ENCODE results near the gene GRK5.
A peak's percentile ranks its signal among the peaks of the same experiment; 100 is the strongest.

The GRK5 gene

DNA sequence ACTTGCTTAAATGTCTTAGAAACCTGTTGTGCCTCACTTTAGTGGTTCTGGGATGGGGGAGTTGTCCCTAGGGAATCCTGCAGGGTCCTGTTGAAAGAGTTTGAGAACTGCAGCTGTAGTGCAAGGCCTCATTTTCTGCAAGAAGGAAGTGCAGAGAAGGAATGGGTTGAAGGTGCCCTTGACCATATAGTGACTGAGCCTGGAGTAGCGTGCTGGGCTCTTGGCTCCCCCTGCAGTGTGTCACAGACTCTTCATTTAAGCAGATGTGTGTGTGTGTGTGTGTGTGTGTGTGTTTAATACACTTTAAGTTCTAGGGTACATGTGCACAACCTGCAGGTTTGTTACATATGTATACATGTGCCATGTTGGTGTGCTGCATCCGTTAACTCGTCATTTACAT lies 92.2 kb downstream of the GRK5 start:
- peak; percentile 45 for DNase-seq
- Histone ChIP-seq H3K36me3 (replicated peaks; ENCODE audit: insufficient read depth, low read length) (no peaks in the 10 kb centered on the region), H3K4me2 (ENCODE audit: low read depth, low read length) (no peak overlapping the region), H3F3A (ENCODE audit: insufficient read depth, low read length) (no peaks in the 10 kb centered on the region), H2AFZ (ENCODE audit: low read length) (no peak overlapping the region), H3K79me2 (ENCODE audit: low read length) (no peaks in the 10 kb centered on the region), H3K9me2 (replicated peaks; ENCODE audit: insufficient read depth, low read length) (no peaks in the 10 kb centered on the region), H3K27ac (ENCODE audit: low read length) (no peak overlapping the region), H3K4me1 (ENCODE audit: low read length) (peaks cover 6% of the 10 kb centered on the region), H3K27me3 (replicated peaks; ENCODE audit: insufficient read depth, low read length) (no peaks in the 10 kb centered on the region), H4K20me1 (ENCODE audit: insufficient read depth, low read length) (no peaks in the 10 kb centered on the region), H3K9ac (ENCODE audit: low read length) (no peak overlapping the region), H3K9me3 (replicated peaks; ENCODE audit: insufficient read depth, low read length) (no peaks in the 10 kb centered on the region), H3K4me3 (ENCODE audit: low read length) (no peak overlapping the region)
- TF ChIP-seq EZH2phosphoT487 (IDR thresholded peaks at IDR 0.05; ENCODE audit: low read length), result no peak
- TF ChIP-seq, protein P1, sequence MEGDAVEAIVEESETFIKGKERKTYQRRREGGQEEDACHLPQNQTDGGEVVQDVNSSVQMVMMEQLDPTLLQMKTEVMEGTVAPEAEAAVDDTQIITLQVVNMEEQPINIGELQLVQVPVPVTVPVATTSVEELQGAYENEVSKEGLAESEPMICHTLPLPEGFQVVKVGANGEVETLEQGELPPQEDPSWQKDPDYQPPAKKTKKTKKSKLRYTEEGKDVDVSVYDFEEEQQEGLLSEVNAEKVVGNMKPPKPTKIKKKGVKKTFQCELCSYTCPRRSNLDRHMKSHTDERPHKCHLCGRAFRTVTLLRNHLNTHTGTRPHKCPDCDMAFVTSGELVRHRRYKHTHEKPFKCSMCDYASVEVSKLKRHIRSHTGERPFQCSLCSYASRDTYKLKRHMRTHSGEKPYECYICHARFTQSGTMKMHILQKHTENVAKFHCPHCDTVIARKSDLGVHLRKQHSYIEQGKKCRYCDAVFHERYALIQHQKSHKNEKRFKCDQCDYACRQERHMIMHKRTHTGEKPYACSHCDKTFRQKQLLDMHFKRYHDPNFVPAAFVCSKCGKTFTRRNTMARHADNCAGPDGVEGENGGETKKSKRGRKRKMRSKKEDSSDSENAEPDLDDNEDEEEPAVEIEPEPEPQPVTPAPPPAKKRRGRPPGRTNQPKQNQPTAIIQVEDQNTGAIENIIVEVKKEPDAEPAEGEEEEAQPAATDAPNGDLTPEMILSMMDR (IDR thresholded peaks at IDR 0.05; ENCODE audit: low read length), result peak; percentile 25

DNA sequence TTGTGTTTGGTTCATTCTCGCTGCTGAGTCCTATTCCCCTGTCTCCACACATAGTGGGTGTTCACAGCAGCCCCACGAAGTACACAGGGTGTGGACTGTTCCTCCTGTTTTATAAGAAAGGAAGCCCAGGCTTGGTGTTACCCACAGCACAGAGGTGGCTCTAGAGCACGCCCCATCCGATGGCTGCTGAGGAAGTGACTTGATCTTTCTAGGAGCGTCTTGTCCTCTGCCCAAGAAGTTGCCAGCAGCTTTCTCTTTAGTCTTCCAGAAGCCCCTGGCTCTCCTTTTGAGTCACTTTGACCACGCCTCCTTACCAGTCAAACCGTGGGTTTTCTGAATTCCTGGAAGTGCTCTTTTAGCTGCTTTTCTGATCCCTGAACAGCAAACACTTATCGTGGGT lies 94.0 kb downstream of the GRK5 start:
- no peak overlapping the region for H3K4me2 ChIP-seq (ENCODE audit: low read depth, low read length)
- H2AFZ ChIP-seq (ENCODE audit: low read length), result no peak overlapping the region

DNA sequence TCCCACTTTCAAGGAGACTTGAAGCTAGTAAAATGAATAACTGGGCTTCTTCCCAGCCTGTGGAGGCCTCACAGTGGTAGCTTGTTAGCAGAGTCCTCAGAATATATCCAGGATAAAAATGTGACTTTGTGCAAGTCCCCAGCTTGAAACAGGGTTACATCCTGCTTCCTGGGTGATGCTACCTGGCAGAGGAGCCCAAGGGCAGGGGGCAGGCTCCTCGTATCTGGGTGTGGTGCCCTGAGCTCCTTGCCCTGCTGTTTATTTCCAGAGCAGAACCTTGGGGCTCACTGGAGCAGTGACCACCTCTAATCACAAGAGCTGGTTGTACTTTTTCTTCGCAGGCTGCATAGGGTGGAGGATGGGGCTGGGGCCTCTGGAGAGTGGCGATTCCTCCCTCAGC lies 94.8 kb downstream of the GRK5 start:
- Histone ChIP-seq H3F3A (ENCODE audit: insufficient read depth, low read length) (peaks cover 20% of the 10 kb centered on the region), H3K27ac (ENCODE audit: low read length) (no peak overlapping the region), H3K4me3 (ENCODE audit: low read length) (no peak overlapping the region), H4K20me1 (ENCODE audit: insufficient read depth, low read length) (no peaks in the 10 kb centered on the region), H3K27me3 (replicated peaks; ENCODE audit: insufficient read depth, low read length) (no peaks in the 10 kb centered on the region), H3K4me1 (ENCODE audit: low read length) (peaks cover 21% of the 10 kb centered on the region), H3K36me3 (replicated peaks; ENCODE audit: insufficient read depth, low read length) (no peaks in the 10 kb centered on the region), H3K9ac (ENCODE audit: low read length) (no peak overlapping the region), H3K4me2 (ENCODE audit: low read depth, low read length) (no peak overlapping the region), H3K79me2 (ENCODE audit: low read length) (peaks cover 11% of the 10 kb centered on the region), H3K9me2 (replicated peaks; ENCODE audit: insufficient read depth, low read length) (no peaks in the 10 kb centered on the region), H3K9me3 (replicated peaks; ENCODE audit: insufficient read depth, low read length) (no peaks in the 10 kb centered on the region), H2AFZ (ENCODE audit: low read length) (no peak overlapping the region)
- no peak for DNase-seq
- TF ChIP-seq EZH2 (optimal IDR thresholded peaks at IDR 0.05; ENCODE audit: low read depth, low read length), result no peak
- no peak for TF ChIP-seq EZH2phosphoT487 (IDR thresholded peaks at IDR 0.05; ENCODE audit: low read length)
- TF ChIP-seq, protein P1 (IDR thresholded peaks at IDR 0.05; ENCODE audit: low read length), result no peak

More for the DNA sequence above, 94.0 kb downstream of the GRK5 start:
- Histone ChIP-seq H3K27ac (ENCODE audit: low read length) (no peak overlapping the region), H3K9me2 (replicated peaks; ENCODE audit: insufficient read depth, low read length) (no peaks in the 10 kb centered on the region), H3K4me3 (ENCODE audit: low read length) (no peak overlapping the region), H3K9me3 (replicated peaks; ENCODE audit: insufficient read depth, low read length) (no peaks in the 10 kb centered on the region), H3K79me2 (ENCODE audit: low read length) (peaks cover 4% of the 10 kb centered on the region; the same call in 1 of the 2 replicates), H4K20me1 (ENCODE audit: insufficient read depth, low read length) (no peaks in the 10 kb centered on the region), H3K36me3 (replicated peaks; ENCODE audit: insufficient read depth, low read length) (no peaks in the 10 kb centered on the region), H3K9ac (ENCODE audit: low read length) (no peak overlapping the region), H3K4me1 (ENCODE audit: low read length) (peaks cover 19% of the 10 kb centered on the region), H3F3A (ENCODE audit: insufficient read depth, low read length) (peaks cover 16% of the 10 kb centered on the region), H3K27me3 (replicated peaks; ENCODE audit: insufficient read depth, low read length) (no peaks in the 10 kb centered on the region)
- no peak for DNase-seq
- TF ChIP-seq, protein P1 (IDR thresholded peaks at IDR 0.05; ENCODE audit: low read length), result no peak
- TF ChIP-seq EZH2 (optimal IDR thresholded peaks at IDR 0.05; ENCODE audit: low read depth, low read length) (no peak), EZH2phosphoT487 (IDR thresholded peaks at IDR 0.05; ENCODE audit: low read length) (no peak)

Measured in MM.1S (cell line).